RWPE1 (cell line): ENCODE measurements around the gene SNTN.

ENCODE experiments used
- CTCF ChIA-PET: fragments of 350-600 bp; sonication (Branson Sonifier 250); formaldehyde crosslinking; extraction: SDS; loops from one replicate; lab custom pipeline; 2021; lab: Yijun Ruan, JAX
- POLR2A ChIA-PET: fragments of 400-600 bp; formaldehyde crosslinking; extraction: SDS; loops from one replicate; lab custom pipeline; 2020; ENCODE audit warnings: antibody characterized with exemption; ENCODE audit not compliant: low non-redundant PET; lab: Yijun Ruan, JAX
- DNase-seq: peaks from one replicate; pipeline ENCODE4 v3.0.0; 2012; ENCODE audit warnings: low spot score
- H3K27ac ChIP-seq: fragments of 450-650 bp; 2 replicates; pipeline ENCODE4 v1.5.1; 2017
- TF ChIP-seq, protein P1 (sequence below): fragments of 450-650 bp; conservative IDR thresholded peaks from 2 replicates; pipeline ENCODE4 v1.5.1; 2017; ENCODE audit warnings: low read depth, mild to moderate bottlenecking

SNTN gene

DNA sequence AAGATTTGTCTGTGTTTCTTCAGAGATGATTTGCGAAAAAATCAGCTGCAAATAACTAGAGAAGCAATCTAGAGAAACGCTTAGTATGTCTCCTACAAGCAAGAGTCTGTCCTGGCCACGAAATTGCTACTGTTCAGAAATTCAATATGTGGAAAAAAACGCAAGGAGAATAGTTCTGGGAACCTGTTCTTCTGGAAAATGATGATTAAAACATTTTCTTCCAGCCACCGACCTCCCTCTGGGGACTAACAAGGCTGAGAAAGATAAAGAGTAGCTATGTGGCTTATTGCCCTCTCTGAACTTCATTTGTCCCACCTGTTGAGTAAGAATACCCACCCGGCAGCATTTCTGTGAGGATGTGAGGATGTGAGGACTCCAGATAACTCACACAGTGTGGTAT, 31.6 kb downstream of the SNTN start:
- CTCF ChIA-PET, result interaction anchor here (0.7 kb wide), 1 partner anchor 96 kb away, joined by 3 read pairs; no protein-coding TSS in a partner anchor
- no peak for DNase-seq
- no peak overlapping the region for H3K27ac ChIP-seq
- TF ChIP-seq, protein P1, sequence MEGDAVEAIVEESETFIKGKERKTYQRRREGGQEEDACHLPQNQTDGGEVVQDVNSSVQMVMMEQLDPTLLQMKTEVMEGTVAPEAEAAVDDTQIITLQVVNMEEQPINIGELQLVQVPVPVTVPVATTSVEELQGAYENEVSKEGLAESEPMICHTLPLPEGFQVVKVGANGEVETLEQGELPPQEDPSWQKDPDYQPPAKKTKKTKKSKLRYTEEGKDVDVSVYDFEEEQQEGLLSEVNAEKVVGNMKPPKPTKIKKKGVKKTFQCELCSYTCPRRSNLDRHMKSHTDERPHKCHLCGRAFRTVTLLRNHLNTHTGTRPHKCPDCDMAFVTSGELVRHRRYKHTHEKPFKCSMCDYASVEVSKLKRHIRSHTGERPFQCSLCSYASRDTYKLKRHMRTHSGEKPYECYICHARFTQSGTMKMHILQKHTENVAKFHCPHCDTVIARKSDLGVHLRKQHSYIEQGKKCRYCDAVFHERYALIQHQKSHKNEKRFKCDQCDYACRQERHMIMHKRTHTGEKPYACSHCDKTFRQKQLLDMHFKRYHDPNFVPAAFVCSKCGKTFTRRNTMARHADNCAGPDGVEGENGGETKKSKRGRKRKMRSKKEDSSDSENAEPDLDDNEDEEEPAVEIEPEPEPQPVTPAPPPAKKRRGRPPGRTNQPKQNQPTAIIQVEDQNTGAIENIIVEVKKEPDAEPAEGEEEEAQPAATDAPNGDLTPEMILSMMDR, result no peak
- POLR2A ChIA-PET, result no interaction called here

- POLR2A ChIA-PET, result no interaction called here
- TF ChIP-seq, protein P1, result no peak
- no peak overlapping the region for H3K27ac ChIP-seq
- DNase-seq, result no peak
- CTCF ChIA-PET, result no interaction called here
Measured at GRCh38 chr3:63685340-63685739, 32.9 kb downstream of the SNTN start.

- ChIA-PET CTCF (no interaction called here), POLR2A (no interaction called here)
- TF ChIP-seq, protein P1, result no peak
- H3K27ac ChIP-seq, result no peak overlapping the region
- DNase-seq, result no peak
Measured at GRCh38 chr3:63687278-63688225, 35.1 kb downstream of the SNTN start.

- ChIA-PET CTCF (no interaction called here), POLR2A (no interaction called here)
- TF ChIP-seq, protein P1, result no peak
- no peak overlapping the region for H3K27ac ChIP-seq
- no peak for DNase-seq
Measured at GRCh38 chr3:63689285-63689684, 36.8 kb downstream of the SNTN start.

GRCh38 chr3:63693351-63693750, 40.9 kb downstream of the SNTN start:
- CTCF ChIA-PET, result no interaction called here
- DNase-seq, result no peak
- no peak overlapping the region for H3K27ac ChIP-seq
- TF ChIP-seq, protein P1, result no peak
- POLR2A ChIA-PET, result no interaction called here

GRCh38 chr3:63705092-63705645, 52.7 kb downstream of the SNTN start:
- no peak for DNase-seq
- ChIA-PET CTCF (no interaction called here), POLR2A (no interaction called here)
- no peak overlapping the region for H3K27ac ChIP-seq
- TF ChIP-seq, protein P1, result no peak
